Suprapubic skin (tissue), 3 donors: ENCODE data around the gene PODN.

Experiments used
- CTCF ChIP-seq, 2 donors: fragments of 200-600 bp in 1 of 2; fragments of 450-650 bp in 1 of 2; sonication (generic) in 1 of 2; IDR thresholded peaks; one replicate each; pipeline ENCODE4 v1.5.1; 2016 to 2019; ENCODE audit warnings: antibody characterized with exemption in 2 of 2, mild to moderate bottlenecking in 1 of 2, moderate library complexity in 1 of 2
- POLR2A ChIP-seq, 2 donors: fragments of 450-650 bp; IDR thresholded peaks; one replicate each; pipeline ENCODE4 v1.6.1; 2017; ENCODE audit warnings: antibody characterized with exemption in 2 of 2, mild to moderate bottlenecking in 2 of 2, moderate library complexity in 2 of 2

- TF ChIP-seq CTCF (IDR thresholded peaks at IDR 0.05) (no peak), POLR2A (IDR thresholded peaks at IDR 0.05) (no peak)
Measured at GRCh38 chr1:53093778-53094532, 31.9 kb downstream of the PODN start.
